Endothelial cell of umbilical vein (primary cell): ENCODE measurements around the gene PTGR3. TPM values are rescaled to one million over a fixed set of nuclear protein-coding genes. Genes with fewer than 3 reads are reported as not detected.

Experiments
- BruUV-seq: library from RNA; stranded (reverse); fragments of 400-500 nt; replicated peaks from 2 replicates; lab custom pipeline; 2021; lab: Mats Ljungman, UMichigan
- CTCF ChIA-PET: fragments of 300-600, 350-600 bp; sonication (Branson Sonifier 250); formaldehyde crosslinking; loops from one replicate; lab custom pipeline; 2021; ENCODE audit warnings: antibody characterized with exemption, inconsistent platforms; lab: Charles Lee
- POLR2A ChIA-PET: fragments of 300-600, 350-600 bp; sonication (Branson Sonifier 250); formaldehyde crosslinking; loops from one replicate; lab custom pipeline; 2021; ENCODE audit warnings: antibody characterized with exemption, inconsistent platforms; lab: Charles Lee
- DNase-seq: peaks from one replicate; pipeline ENCODE4 v3.0.0-alpha.2; 2011; ENCODE audit warnings: low read depth, low spot score
- FAIRE-seq: peaks from 2 replicates; lab custom pipeline; 2011; peaks lifted over from hg19 to GRCh38; lab: Jason Lieb, UNC
- H2AFZ ChIP-seq: 2 replicates; pipeline ENCODE4 v1.6.0; 2012; ENCODE audit warnings: low read depth, low read length, control low read depth, inconsistent platforms
- H3K27ac ChIP-seq: 2 replicates; pipeline ENCODE4 v1.5.1; 2011; ENCODE audit warnings: low read depth, mild to moderate bottlenecking, control low read depth, low read length, moderate library complexity; ENCODE audit not compliant: insufficient read depth
- H3K27me3 ChIP-seq, 2 experiments: 2 replicates each; pipeline versions ENCODE4 v1.6.0 to v1.6.1; 2011; ENCODE audit warnings: low read length in 2 of 2, mixed read lengths in 1 of 2; ENCODE audit not compliant: control insufficient read depth in 2 of 2, insufficient read depth in 2 of 2
- H3K36me3 ChIP-seq, 2 experiments: 2 replicates in 1 of 2; 3 replicates in 1 of 2; pipeline ENCODE4 v1.5.1; 2011; ENCODE audit warnings: low read length in 2 of 2, mild to moderate bottlenecking in 1 of 2, moderate library complexity in 1 of 2; ENCODE audit not compliant: control insufficient read depth in 2 of 2, insufficient read depth in 2 of 2; ENCODE audit errors: extremely low read depth in 1 of 2
- H3K4me1 ChIP-seq: 3 replicates; pipeline ENCODE4 v1.5.1; 2011; ENCODE audit warnings: mild to moderate bottlenecking, low read length; ENCODE audit not compliant: control insufficient read depth, insufficient read depth; ENCODE audit errors: extremely low read depth
- H3K4me2 ChIP-seq: 2 replicates; pipeline ENCODE4 v1.6.1; 2011; ENCODE audit warnings: low read length, control low read depth, mixed read lengths; ENCODE audit not compliant: insufficient read depth
- H3K4me3 ChIP-seq, 3 experiments: fragments of 200-600 bp in 1 of 3; sonication (generic), shearing (Covaris generic) in 1 of 3; replicated peaks in 1 of 3; 2 replicates each; pipeline ENCODE4 v1.5.1; 2011 to 2016; ENCODE audit warnings: control low read depth in 3 of 3, low read length in 3 of 3, mild to moderate bottlenecking in 2 of 3, inconsistent platforms in 1 of 3, low read depth in 1 of 3, moderate library complexity in 1 of 3; ENCODE audit not compliant: insufficient read depth in 1 of 3
- H3K79me2 ChIP-seq: 2 replicates; pipeline ENCODE4 v1.6.0; 2012; ENCODE audit warnings: low read length, inconsistent platforms; ENCODE audit not compliant: control insufficient read depth, insufficient read depth
- H3K9ac ChIP-seq: replicated peaks from 2 replicates; pipeline ENCODE3; 2011; ENCODE audit warnings: low read length, control low read depth; ENCODE audit not compliant: insufficient read depth; ENCODE audit errors: extremely low read depth
- H3K9me1 ChIP-seq: replicated peaks from 3 replicates; pipeline ENCODE4 v1.6.0; 2011; ENCODE audit warnings: mild to moderate bottlenecking, low read length; ENCODE audit not compliant: control insufficient read depth, insufficient read depth; ENCODE audit errors: extremely low read depth
- H3K9me3 ChIP-seq: replicated peaks from 2 replicates; pipeline ENCODE4 v1.5.1; 2012; ENCODE audit warnings: low read length, inconsistent platforms; ENCODE audit not compliant: control insufficient read depth, insufficient read depth
- H4K20me1 ChIP-seq: replicated peaks from 2 replicates; pipeline ENCODE3; 2011; ENCODE audit warnings: mild to moderate bottlenecking, low read length; ENCODE audit not compliant: control insufficient read depth, insufficient read depth; ENCODE audit errors: extremely low read depth
- EZH2 ChIP-seq: IDR thresholded peaks from 2 replicates; pipeline ENCODE4 v1.6.1; 2012; ENCODE audit warnings: borderline replicate concordance, low read depth, mild to moderate bottlenecking, moderate library complexity, low read length, inconsistent platforms; ENCODE audit not compliant: severe bottlenecking
- FOS ChIP-seq: IDR thresholded peaks from 2 replicates; pipeline ENCODE4 v1.6.1; 2011; ENCODE audit warnings: mild to moderate bottlenecking, low read length, moderate library complexity, borderline replicate concordance; ENCODE audit not compliant: insufficient read depth
- GATA2 ChIP-seq: IDR thresholded peaks from 2 replicates; pipeline ENCODE4 v1.7.0; 2011; ENCODE audit warnings: low read depth, mild to moderate bottlenecking, moderate library complexity, mixed read lengths, low read length; ENCODE audit not compliant: insufficient read length, insufficient read depth
- JUN ChIP-seq: IDR thresholded peaks from 2 replicates; pipeline ENCODE4 v1.6.1; 2011; ENCODE audit warnings: borderline replicate concordance, low read depth; ENCODE audit not compliant: insufficient read length, insufficient read depth
- MYC ChIP-seq: IDR thresholded peaks from one replicate; pipeline ENCODE4 v1.6.1; 2011; ENCODE audit warnings: mild to moderate bottlenecking, low read depth, low read length
- POLR2A ChIP-seq: IDR thresholded peaks from 2 replicates; pipeline ENCODE4 v1.6.1; 2012; ENCODE audit warnings: low read depth, mild to moderate bottlenecking, control low read depth, low read length
- POLR2AphosphoS5 ChIP-seq: IDR thresholded peaks from 2 replicates; pipeline ENCODE4 v1.6.1; 2012; ENCODE audit warnings: low read depth, mild to moderate bottlenecking, control low read depth, low read length, moderate library complexity; ENCODE audit not compliant: insufficient read depth
- dilution Hi-C: fragments of 300-500 bp; cut with MboI; formaldehyde crosslinking; loops from one replicate; pipeline ENCODE4 v1.15.0; 2019; ENCODE audit warnings: low sequenced_read_pairs; ENCODE audit not compliant: extremely low pct_ligation_motif_present
- intact Hi-C: fragments of 100-400 bp; cut with micrococcal nuclease; formaldehyde crosslinking; loops from one replicate; pipeline ENCODE4 v1.10.0; 2022
- polyA plus RNA-seq, 4 experiments: library from polyadenylated mRNA; depleted of rRNA in 3 of 4; stranded (reverse) in 3 of 4; unstranded in 1 of 4; fragments of >200 nt; gene quantifications; 2 replicates each; pipeline versions ENCODE4 v1.2.1 to v1.2.3, GENCODE V29; 2011 to 2012; ENCODE audit warnings: missing spikeins in 1 of 4
- total RNA-seq: library from RNA; stranded (reverse); gene quantifications from 2 replicates; pipeline ENCODE4 v1.2.3, GENCODE V29; 2021
- TF ChIP-seq, protein P1 (sequence below): IDR thresholded peaks from 2 replicates; pipeline ENCODE4 v1.6.1; 2011; ENCODE audit not compliant: insufficient read depth, insufficient read length
- TF ChIP-seq, protein P2 (sequence below), 2 donors: IDR thresholded peaks; 1 replicate in 1 of 2; 2 replicates in 1 of 2; pipeline ENCODE4 v1.5.1; 2011; ENCODE audit warnings: low read length in 2 of 2, mild to moderate bottlenecking in 2 of 2, moderate library complexity in 2 of 2, control low read depth in 1 of 2, inconsistent platforms in 1 of 2, low read depth in 1 of 2; ENCODE audit not compliant: insufficient read depth in 1 of 2; ENCODE audit errors: extremely low read depth in 1 of 2

The PTGR3 gene
- total and polyA plus RNA-seq, 2 donors (not counting 3 experiments of a cell fraction or from before 2014, with no cell fraction given) = 13.9 to 21.9 TPM

DNA sequence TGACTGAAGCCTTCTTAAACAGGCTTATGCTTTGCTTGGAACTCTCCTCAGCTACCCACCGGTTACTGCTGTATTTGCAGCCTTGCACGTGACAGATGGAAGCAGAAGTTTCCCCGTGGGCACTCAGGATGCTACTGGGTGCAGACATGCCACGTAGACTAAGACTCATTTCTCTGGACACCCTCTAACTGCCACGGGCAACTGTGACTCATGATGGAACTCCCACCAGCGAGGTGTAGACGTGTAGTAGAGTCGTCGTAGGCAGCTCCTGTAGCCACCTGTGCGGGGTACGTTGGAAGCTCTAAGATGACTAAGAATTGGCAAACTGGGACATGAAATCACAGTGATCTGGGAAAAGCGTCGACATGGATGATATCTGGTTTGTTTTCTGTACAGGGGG is 29.2 kb upstream of the PTGR3 start:
- intact Hi-C loops (loop anchor here (1.0 kb wide), 1 partner anchor 9 kb away; no protein-coding TSS in a partner anchor), dilution Hi-C loops (no loop called here)
- no peak overlapping the region for H3K9ac ChIP-seq
- H3K27ac ChIP-seq = no peak overlapping the region
- peak; percentile 43 for FAIRE-seq
- no TSS peak for BruUV-seq
- H3K9me1 ChIP-seq = no peaks in the 10 kb centered on the region
- ChIA-PET CTCF (no interaction called here), POLR2A (no interaction called here)
- TF ChIP-seq MYC (no peak), JUN (no peak), FOS (no peak), POLR2A (no peak), POLR2AphosphoS5 (no peak), EZH2 (no peak), GATA2 (no peak)
- TF ChIP-seq, protein P1, sequence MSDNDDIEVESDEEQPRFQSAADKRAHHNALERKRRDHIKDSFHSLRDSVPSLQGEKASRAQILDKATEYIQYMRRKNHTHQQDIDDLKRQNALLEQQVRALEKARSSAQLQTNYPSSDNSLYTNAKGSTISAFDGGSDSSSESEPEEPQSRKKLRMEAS = no peak
- TF ChIP-seq, protein P2, sequence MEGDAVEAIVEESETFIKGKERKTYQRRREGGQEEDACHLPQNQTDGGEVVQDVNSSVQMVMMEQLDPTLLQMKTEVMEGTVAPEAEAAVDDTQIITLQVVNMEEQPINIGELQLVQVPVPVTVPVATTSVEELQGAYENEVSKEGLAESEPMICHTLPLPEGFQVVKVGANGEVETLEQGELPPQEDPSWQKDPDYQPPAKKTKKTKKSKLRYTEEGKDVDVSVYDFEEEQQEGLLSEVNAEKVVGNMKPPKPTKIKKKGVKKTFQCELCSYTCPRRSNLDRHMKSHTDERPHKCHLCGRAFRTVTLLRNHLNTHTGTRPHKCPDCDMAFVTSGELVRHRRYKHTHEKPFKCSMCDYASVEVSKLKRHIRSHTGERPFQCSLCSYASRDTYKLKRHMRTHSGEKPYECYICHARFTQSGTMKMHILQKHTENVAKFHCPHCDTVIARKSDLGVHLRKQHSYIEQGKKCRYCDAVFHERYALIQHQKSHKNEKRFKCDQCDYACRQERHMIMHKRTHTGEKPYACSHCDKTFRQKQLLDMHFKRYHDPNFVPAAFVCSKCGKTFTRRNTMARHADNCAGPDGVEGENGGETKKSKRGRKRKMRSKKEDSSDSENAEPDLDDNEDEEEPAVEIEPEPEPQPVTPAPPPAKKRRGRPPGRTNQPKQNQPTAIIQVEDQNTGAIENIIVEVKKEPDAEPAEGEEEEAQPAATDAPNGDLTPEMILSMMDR (IDR thresholded peaks at IDR 0.05; ENCODE audit: extremely low read depth in 1 of 2, insufficient read depth in 1 of 2, low read depth in 1 of 2, low read length in 2 of 2) = no peak
- no peak overlapping the region for H3K4me2 ChIP-seq
- H3K79me2 ChIP-seq = peaks cover 2% of the 10 kb centered on the region
- H3K4me1 ChIP-seq = peaks cover 11% of the 10 kb centered on the region
- H3K36me3 ChIP-seq = no peaks in the 10 kb centered on the region
- H3K9me3 ChIP-seq = no peaks in the 10 kb centered on the region
- no peak for DNase-seq
- H3K27me3 ChIP-seq = no peaks in the 10 kb centered on the region
- no peak overlapping the region for H2AFZ ChIP-seq
- no peaks in the 10 kb centered on the region for H4K20me1 ChIP-seq
- H3K4me3 ChIP-seq = no peak overlapping the region
